Measurements from ENCODE around the gene CBX8. TPM values are rescaled to one million over a fixed set of nuclear protein-coding genes. Genes with fewer than 3 reads are reported as not detected.

Gene CBX8
- total RNA-seq, 4 donors from 2014 or later = 2.3 to 6.4 (median 3.1) TPM

DNA sequence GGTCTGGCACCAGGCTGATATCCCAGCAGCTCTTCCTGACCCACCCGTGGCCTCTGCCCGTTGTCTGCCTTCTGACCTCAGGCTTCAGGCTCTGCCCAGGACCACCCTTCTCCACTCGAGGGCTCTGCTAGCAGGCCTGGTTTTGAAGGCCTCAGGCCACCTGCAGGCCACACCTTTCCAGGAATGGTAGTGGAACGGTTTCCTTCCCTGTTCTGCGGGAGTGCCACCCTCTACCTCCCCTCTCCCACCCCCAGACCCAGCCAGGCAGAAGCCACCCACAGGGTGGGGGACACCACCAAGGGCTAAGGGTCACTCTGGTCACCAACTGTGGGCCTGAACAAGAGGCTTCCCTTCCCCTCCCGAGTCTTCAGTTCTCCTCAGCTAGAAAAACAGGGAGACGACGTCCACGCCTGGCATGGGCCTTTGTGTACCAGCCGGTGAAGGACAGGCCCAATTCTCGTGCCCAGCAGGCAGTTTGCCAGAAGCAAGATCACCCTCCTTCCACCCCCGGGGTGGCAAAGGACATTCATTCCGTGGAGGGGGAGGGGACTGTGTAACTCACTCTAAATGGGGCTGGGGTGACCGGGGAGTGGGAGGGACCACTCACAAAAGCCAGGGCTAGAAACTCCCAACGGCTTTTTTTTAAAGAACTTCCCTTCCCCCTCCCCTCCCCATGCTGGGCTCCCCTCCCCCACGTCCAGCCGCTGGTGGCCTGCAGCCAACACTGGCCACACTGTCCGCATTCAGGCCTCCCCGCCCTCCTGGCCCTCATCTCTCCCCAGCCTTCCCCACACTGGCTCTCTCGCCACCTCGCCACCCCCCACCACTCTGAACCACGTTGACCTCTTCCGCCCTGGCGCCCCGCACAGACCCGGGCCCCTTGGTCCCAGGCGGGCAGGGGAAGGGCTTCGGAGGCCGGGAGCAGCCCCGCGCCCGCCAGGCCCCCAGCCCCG, 34.7 kb upstream of the CBX8 start:
- Histone ChIP-seq H3K27ac (peak overlapping the region; percentile 23), H3K36me3 (peaks cover 20% of the 10 kb centered on the region), H3K9me3 (no peaks in the 10 kb centered on the region), H3K4me3 (peak overlapping the region; percentile 28), H3K4me1 (peaks cover 48% of the 10 kb centered on the region), H3K27me3 (no peaks in the 10 kb centered on the region)
- TF ChIP-seq EP300 (IDR thresholded peaks at IDR 0.05) (no peak), POLR2A (IDR thresholded peaks at IDR 0.05) (no peak), POLR2AphosphoS5 (IDR thresholded peaks at IDR 0.05) (no peak)
- TF ChIP-seq, protein P1, sequence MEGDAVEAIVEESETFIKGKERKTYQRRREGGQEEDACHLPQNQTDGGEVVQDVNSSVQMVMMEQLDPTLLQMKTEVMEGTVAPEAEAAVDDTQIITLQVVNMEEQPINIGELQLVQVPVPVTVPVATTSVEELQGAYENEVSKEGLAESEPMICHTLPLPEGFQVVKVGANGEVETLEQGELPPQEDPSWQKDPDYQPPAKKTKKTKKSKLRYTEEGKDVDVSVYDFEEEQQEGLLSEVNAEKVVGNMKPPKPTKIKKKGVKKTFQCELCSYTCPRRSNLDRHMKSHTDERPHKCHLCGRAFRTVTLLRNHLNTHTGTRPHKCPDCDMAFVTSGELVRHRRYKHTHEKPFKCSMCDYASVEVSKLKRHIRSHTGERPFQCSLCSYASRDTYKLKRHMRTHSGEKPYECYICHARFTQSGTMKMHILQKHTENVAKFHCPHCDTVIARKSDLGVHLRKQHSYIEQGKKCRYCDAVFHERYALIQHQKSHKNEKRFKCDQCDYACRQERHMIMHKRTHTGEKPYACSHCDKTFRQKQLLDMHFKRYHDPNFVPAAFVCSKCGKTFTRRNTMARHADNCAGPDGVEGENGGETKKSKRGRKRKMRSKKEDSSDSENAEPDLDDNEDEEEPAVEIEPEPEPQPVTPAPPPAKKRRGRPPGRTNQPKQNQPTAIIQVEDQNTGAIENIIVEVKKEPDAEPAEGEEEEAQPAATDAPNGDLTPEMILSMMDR (IDR thresholded peaks at IDR 0.05) = no peak
- DNase-seq (ENCODE audit: low spot score in 2 of 2) = no peak
- WGBS = 52% methylated on average over 27 of the region's 33 CpGs

DNA sequence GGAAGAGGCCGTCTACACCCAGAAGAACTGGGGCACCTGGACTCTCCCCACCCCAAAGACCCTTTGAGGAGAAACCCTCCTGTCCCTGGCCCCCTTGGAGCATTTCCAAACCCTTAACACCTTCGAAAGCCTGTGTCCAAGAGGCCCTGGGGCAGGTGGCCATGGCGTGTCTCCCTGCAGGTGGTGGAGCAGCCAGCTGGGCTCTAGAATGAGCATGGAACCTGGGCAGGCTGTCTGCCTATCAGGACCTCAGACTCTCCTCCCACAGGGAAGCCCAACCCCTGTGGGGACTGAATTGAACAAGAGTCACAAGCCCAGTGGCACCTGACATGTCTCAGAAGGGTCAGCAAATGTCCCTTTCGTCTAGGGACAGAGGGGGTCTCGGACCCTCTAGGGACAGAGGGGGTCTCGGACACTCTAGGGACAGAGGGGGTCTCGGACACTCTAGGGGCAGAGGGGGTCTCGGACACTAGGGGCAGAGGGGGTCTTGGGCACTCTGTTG, 33.9 kb upstream of the CBX8 start:
- H3K4me3 ChIP-seq = no peak overlapping the region
- TF ChIP-seq POLR2A (IDR thresholded peaks at IDR 0.05) = no peak
- TF ChIP-seq, protein P1 (IDR thresholded peaks at IDR 0.05) = no peak
- TF ChIP-seq EP300 (IDR thresholded peaks at IDR 0.05) = no peak
- TF ChIP-seq POLR2AphosphoS5 (IDR thresholded peaks at IDR 0.05) = no peak
- no peak overlapping the region for H3K27ac ChIP-seq
- no peaks in the 10 kb centered on the region for H3K9me3 ChIP-seq
- peaks cover 41% of the 10 kb centered on the region for H3K4me1 ChIP-seq
- no peaks in the 10 kb centered on the region for H3K27me3 ChIP-seq
- DNase-seq (ENCODE audit: low spot score in 2 of 2) = no peak
- H3K36me3 ChIP-seq = peaks cover 20% of the 10 kb centered on the region
- WGBS = 96% methylated on average over 4 of the region's 8 CpGs

DNA sequence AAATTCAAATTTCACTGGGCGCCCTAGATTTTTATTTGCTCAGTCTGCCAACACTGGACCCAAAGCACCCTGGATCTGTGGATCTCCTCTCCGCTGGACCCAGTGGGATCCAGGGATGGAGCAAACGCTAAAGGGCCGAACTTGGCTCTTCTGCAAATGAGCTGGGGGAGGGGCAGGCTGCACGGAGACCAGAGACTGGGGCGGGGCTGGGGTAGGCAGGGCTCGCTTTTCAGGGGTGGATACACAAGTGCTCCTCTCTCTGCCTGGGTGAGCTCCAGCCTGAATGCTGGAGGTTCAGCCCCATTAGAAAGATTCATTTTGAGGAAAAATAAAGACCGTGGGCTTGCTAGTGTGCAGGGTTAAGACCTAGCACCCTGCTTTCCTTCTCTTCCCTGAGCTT, 33.4 kb upstream of the CBX8 start:
- no peak for DNase-seq (ENCODE audit: low spot score in 2 of 2)

DNA sequence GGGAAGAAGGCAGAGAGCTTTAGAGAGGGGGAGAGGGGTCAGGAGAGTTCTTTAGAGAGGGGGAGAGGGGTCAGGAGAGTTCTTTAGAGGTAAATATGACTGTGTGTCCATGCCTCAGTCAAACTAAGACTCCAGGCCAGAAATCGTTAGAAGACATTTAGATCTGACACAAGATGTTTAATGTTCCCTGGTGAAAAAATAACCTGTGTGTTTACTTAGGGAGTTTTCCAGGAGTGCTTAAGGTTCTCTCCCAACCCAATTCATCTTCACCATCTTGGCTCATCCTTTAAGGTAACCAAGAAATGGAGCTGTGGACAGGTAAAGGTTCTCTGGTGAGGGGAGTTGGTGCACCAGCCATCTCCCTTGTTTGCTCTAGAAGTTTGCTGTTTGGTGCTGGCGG, 32.6 kb upstream of the CBX8 start:
- H3K27me3 ChIP-seq = no peaks in the 10 kb centered on the region
- peaks cover 35% of the 10 kb centered on the region for H3K4me1 ChIP-seq
- H3K4me3 ChIP-seq = no peak overlapping the region
- TF ChIP-seq POLR2A (IDR thresholded peaks at IDR 0.05) (no peak), EP300 (IDR thresholded peaks at IDR 0.05) (no peak), POLR2AphosphoS5 (IDR thresholded peaks at IDR 0.05) (no peak)
- TF ChIP-seq, protein P1 (IDR thresholded peaks at IDR 0.05) = no peak
- DNase-seq (ENCODE audit: low spot score in 2 of 2) = no peak
- peaks cover 10% of the 10 kb centered on the region for H3K36me3 ChIP-seq
- H3K9me3 ChIP-seq = no peaks in the 10 kb centered on the region
- 79% methylated on average over 2 of the region's 2 CpGs for WGBS
- H3K27ac ChIP-seq = no peak overlapping the region

More for the DNA sequence above, 33.4 kb upstream of the CBX8 start:
- TF ChIP-seq POLR2AphosphoS5 (IDR thresholded peaks at IDR 0.05) (no peak), EP300 (IDR thresholded peaks at IDR 0.05) (no peak)
- WGBS = 68% methylated on average over 8 of the region's 8 CpGs
- H3K27ac ChIP-seq = no peak overlapping the region
- H3K9me3 ChIP-seq = no peaks in the 10 kb centered on the region
- H3K4me1 ChIP-seq = peaks cover 36% of the 10 kb centered on the region
- H3K36me3 ChIP-seq = peaks cover 18% of the 10 kb centered on the region
- no peaks in the 10 kb centered on the region for H3K27me3 ChIP-seq
- no peak overlapping the region for H3K4me3 ChIP-seq

DNA sequence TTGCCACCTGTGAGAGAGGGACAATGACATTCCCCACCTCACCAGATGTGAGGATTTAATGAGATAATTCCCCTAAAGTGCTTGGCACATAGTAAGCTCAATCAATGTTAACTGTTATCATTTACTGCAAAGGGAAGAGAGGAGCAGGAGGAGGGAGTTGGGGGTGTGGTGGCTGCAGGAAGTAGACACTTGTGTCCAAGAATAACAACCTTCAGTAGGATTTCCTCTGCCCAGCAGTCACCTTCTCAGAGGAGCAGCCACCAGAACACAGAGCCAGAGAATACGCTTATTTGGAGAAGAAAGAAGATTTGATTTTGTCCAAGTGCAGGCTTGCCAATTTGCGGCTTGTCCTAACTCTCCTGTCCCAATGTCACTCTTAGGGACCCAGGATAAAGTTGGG, 32.1 kb upstream of the CBX8 start:
- H3K4me1 ChIP-seq = peaks cover 33% of the 10 kb centered on the region
- no peaks in the 10 kb centered on the region for H3K9me3 ChIP-seq
- DNase-seq (ENCODE audit: low spot score in 2 of 2) = no peak
- H3K4me3 ChIP-seq = no peak overlapping the region
- H3K27me3 ChIP-seq = no peaks in the 10 kb centered on the region
- TF ChIP-seq, protein P1 (IDR thresholded peaks at IDR 0.05) = no peak
- TF ChIP-seq POLR2A (IDR thresholded peaks at IDR 0.05) = no peak
- peaks cover 5% of the 10 kb centered on the region for H3K36me3 ChIP-seq
- H3K27ac ChIP-seq = no peak overlapping the region
- WGBS = 71% methylated on average over 2 of the region's 2 CpGs
